ENCODE data around the gene ATP2A2. TPM values are rescaled to one million over a fixed set of nuclear protein-coding genes. Genes with fewer than 3 reads are reported as not detected.

The ATP2A2 gene
- total RNA-seq, 1 experiment from 2014 or later = 174 TPM

- ATAC-seq (no peak), DNase-seq (no peak)
- no peak overlapping the region for H3K9ac ChIP-seq (ENCODE audit: low read length)
- intact Hi-C loops (cut with micrococcal nuclease) = no loop called here
- BruUV-seq (replicated peaks) = no TSS peak
- H3F3A ChIP-seq (ENCODE audit: low read length, unreplicated experiment) = peaks cover 15% of the 10 kb centered on the region
- POLR2A ChIA-PET (ENCODE audit: unreplicated experiment) = no interaction called here
- no peaks in the 10 kb centered on the region for H3K9me2 ChIP-seq (replicated peaks; ENCODE audit: low read length)
- no peaks in the 10 kb centered on the region for H3K27me3 ChIP-seq (ENCODE audit: low read length)
- no peaks in the 10 kb centered on the region for H3K9me3 ChIP-seq (ENCODE audit: low read length)
- no peaks in the 10 kb centered on the region for H3K4me1 ChIP-seq (ENCODE audit: insufficient read depth, low read length)
- no peak overlapping the region for H2AFZ ChIP-seq (ENCODE audit: low read length)
- CTCF ChIA-PET = interaction anchor here (0.7 kb wide), 1 partner anchor 486 kb away, joined by 4 read pairs; no protein-coding TSS in a partner anchor
- H3K4me3 ChIP-seq (ENCODE audit: low read length) = no peak overlapping the region
- no peak overlapping the region for H3K4me2 ChIP-seq (ENCODE audit: low read length)
- H3K79me2 ChIP-seq (ENCODE audit: low read length) = peaks cover 70% of the 10 kb centered on the region
- no peak overlapping the region for H3K27ac ChIP-seq (ENCODE audit: low read length)
- TF ChIP-seq EZH2 (IDR thresholded peaks at IDR 0.05; ENCODE audit: low read length, unreplicated experiment) = no peak
- TF ChIP-seq EZH2phosphoT487 (IDR thresholded peaks at IDR 0.05; ENCODE audit: borderline replicate concordance, low read length) = no peak
- TF ChIP-seq, protein P1, sequence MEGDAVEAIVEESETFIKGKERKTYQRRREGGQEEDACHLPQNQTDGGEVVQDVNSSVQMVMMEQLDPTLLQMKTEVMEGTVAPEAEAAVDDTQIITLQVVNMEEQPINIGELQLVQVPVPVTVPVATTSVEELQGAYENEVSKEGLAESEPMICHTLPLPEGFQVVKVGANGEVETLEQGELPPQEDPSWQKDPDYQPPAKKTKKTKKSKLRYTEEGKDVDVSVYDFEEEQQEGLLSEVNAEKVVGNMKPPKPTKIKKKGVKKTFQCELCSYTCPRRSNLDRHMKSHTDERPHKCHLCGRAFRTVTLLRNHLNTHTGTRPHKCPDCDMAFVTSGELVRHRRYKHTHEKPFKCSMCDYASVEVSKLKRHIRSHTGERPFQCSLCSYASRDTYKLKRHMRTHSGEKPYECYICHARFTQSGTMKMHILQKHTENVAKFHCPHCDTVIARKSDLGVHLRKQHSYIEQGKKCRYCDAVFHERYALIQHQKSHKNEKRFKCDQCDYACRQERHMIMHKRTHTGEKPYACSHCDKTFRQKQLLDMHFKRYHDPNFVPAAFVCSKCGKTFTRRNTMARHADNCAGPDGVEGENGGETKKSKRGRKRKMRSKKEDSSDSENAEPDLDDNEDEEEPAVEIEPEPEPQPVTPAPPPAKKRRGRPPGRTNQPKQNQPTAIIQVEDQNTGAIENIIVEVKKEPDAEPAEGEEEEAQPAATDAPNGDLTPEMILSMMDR (conservative IDR thresholded peaks at IDR 0.05; ENCODE audit: low read depth, low read length) = no peak
- H3K36me3 ChIP-seq (ENCODE audit: low read depth, low read length) = peaks cover 83% of the 10 kb centered on the region
- peaks cover 23% of the 10 kb centered on the region for H4K20me1 ChIP-seq (ENCODE audit: low read length)
These were observed 48.7 kb downstream of the ATP2A2 start for GRCh38 chr12:110329710-110330109.

- intact Hi-C loops (cut with micrococcal nuclease) = no loop called here
- H3F3A ChIP-seq (ENCODE audit: low read length, unreplicated experiment) = peaks cover 15% of the 10 kb centered on the region
- peaks cover 87% of the 10 kb centered on the region for H3K36me3 ChIP-seq (ENCODE audit: low read depth, low read length)
- no peaks in the 10 kb centered on the region for H3K4me1 ChIP-seq (ENCODE audit: insufficient read depth, low read length)
- no peaks in the 10 kb centered on the region for H3K9me2 ChIP-seq (replicated peaks; ENCODE audit: low read length)
- H2AFZ ChIP-seq (ENCODE audit: low read length) = no peak overlapping the region
- H3K27me3 ChIP-seq (ENCODE audit: low read length) = no peaks in the 10 kb centered on the region
- no peak overlapping the region for H3K27ac ChIP-seq (ENCODE audit: low read length)
- ChIA-PET POLR2A (ENCODE audit: unreplicated experiment) (no interaction called here), CTCF (interaction anchor here (0.7 kb wide), 1 partner anchor 486 kb away, joined by 4 read pairs; no protein-coding TSS in a partner anchor)
- H3K4me3 ChIP-seq (ENCODE audit: low read length) = no peak overlapping the region
- no peak overlapping the region for H3K9ac ChIP-seq (ENCODE audit: low read length)
- no peak overlapping the region for H3K4me2 ChIP-seq (ENCODE audit: low read length)
- TF ChIP-seq EZH2phosphoT487 (IDR thresholded peaks at IDR 0.05; ENCODE audit: borderline replicate concordance, low read length) (no peak), EZH2 (IDR thresholded peaks at IDR 0.05; ENCODE audit: low read length, unreplicated experiment) (no peak)
- TF ChIP-seq, protein P1 (conservative IDR thresholded peaks at IDR 0.05; ENCODE audit: low read depth, low read length) = no peak
- H3K9me3 ChIP-seq (ENCODE audit: low read length) = no peaks in the 10 kb centered on the region
- no TSS peak for BruUV-seq (replicated peaks)
- H3K79me2 ChIP-seq (ENCODE audit: low read length) = peaks cover 70% of the 10 kb centered on the region
- DNase-seq (no peak), ATAC-seq (no peak)
- peaks cover 23% of the 10 kb centered on the region for H4K20me1 ChIP-seq (ENCODE audit: low read length)
These were observed 49.1 kb downstream of the ATP2A2 start for GRCh38 chr12:110330124-110330523.

- H3K9me2 ChIP-seq (replicated peaks; ENCODE audit: low read length) = no peaks in the 10 kb centered on the region
These were observed 49.5 kb downstream of the ATP2A2 start for GRCh38 chr12:110330544-110330943.

More at GRCh38 chr12:110330544-110330943, 49.5 kb downstream of the ATP2A2 start:
- TF ChIP-seq EZH2 (IDR thresholded peaks at IDR 0.05; ENCODE audit: low read length, unreplicated experiment) (no peak), EZH2phosphoT487 (IDR thresholded peaks at IDR 0.05; ENCODE audit: borderline replicate concordance, low read length) (no peak)
- TF ChIP-seq, protein P1 (conservative IDR thresholded peaks at IDR 0.05; ENCODE audit: low read depth, low read length) = no peak
- intact Hi-C loops (cut with micrococcal nuclease) = no loop called here
- Histone ChIP-seq H3F3A (ENCODE audit: low read length, unreplicated experiment) (peaks cover 15% of the 10 kb centered on the region), H3K27me3 (ENCODE audit: low read length) (no peaks in the 10 kb centered on the region), H3K79me2 (ENCODE audit: low read length) (peaks cover 69% of the 10 kb centered on the region), H3K4me3 (ENCODE audit: low read length) (no peak overlapping the region), H3K4me2 (ENCODE audit: low read length) (no peak overlapping the region), H3K9me3 (ENCODE audit: low read length) (no peaks in the 10 kb centered on the region), H3K36me3 (ENCODE audit: low read depth, low read length) (peaks cover 88% of the 10 kb centered on the region), H2AFZ (ENCODE audit: low read length) (no peak overlapping the region), H3K9ac (ENCODE audit: low read length) (no peak overlapping the region), H3K27ac (ENCODE audit: low read length) (no peak overlapping the region), H4K20me1 (ENCODE audit: low read length) (peaks cover 23% of the 10 kb centered on the region), H3K4me1 (ENCODE audit: insufficient read depth, low read length) (no peaks in the 10 kb centered on the region)
- POLR2A ChIA-PET (ENCODE audit: unreplicated experiment) = no interaction called here
- no TSS peak for BruUV-seq (replicated peaks)
- DNase-seq = no peak
- ATAC-seq = no peak
- CTCF ChIA-PET = interaction anchor here (0.7 kb wide), 1 partner anchor 487 kb away, joined by 4 read pairs; no protein-coding TSS in a partner anchor
